NCI-H2171 treated with DMSO at 0.1 percent for 48 hours (cell line): ENCODE measurements around the gene DHRSX.
"Not testable (repeated sequence)": the region's sequence is repeated elsewhere in the genome, so short reads cannot be mapped to it uniquely, and the experiment has no call there.

Source experiments
- DNase-seq: peaks from one replicate; lab custom pipeline; 2025; lab: John Stamatoyannopoulos, UW

Gene DHRSX

GRCh38 chrX:2425286-2426071 is 75.3 kb downstream of the DHRSX start:
- no peak for DNase-seq

GRCh38 chrX:2424317-2424716 is 76.5 kb downstream of the DHRSX start:
- DNase-seq, result no peak

- no peak for DNase-seq
Measured at GRCh38 chrX:2423899-2424298, 76.9 kb downstream of the DHRSX start.

- no peak for DNase-seq
Measured at GRCh38 chrX:2423282-2423681, 77.5 kb downstream of the DHRSX start.

GRCh38 chrX:2419418-2419817 is 81.4 kb downstream of the DHRSX start:
- not testable (repeated sequence) for DNase-seq

- DNase-seq, result no peak
Measured at GRCh38 chrX:2418000-2418399, 82.8 kb downstream of the DHRSX start.

- DNase-seq, result no peak
Measured at GRCh38 chrX:2416851-2417604, 83.7 kb downstream of the DHRSX start.

GRCh38 chrX:2414384-2414783 is 86.4 kb downstream of the DHRSX start:
- DNase-seq, result no peak

GRCh38 chrX:2413969-2414368 is 86.8 kb downstream of the DHRSX start:
- DNase-seq, result no peak

- DNase-seq, result no peak
Measured at GRCh38 chrX:2412131-2412530, 88.6 kb downstream of the DHRSX start.

GRCh38 chrX:2410279-2411020 is 90.3 kb downstream of the DHRSX start:
- no peak for DNase-seq

- no peak for DNase-seq
Measured at GRCh38 chrX:2409796-2410195, 91.0 kb downstream of the DHRSX start.

GRCh38 chrX:2408856-2409255 is 91.9 kb downstream of the DHRSX start:
- DNase-seq, result no peak

GRCh38 chrX:2406891-2407518 is 93.8 kb downstream of the DHRSX start:
- DNase-seq, result no peak

GRCh38 chrX:2404776-2405175 is 96.0 kb downstream of the DHRSX start:
- no peak for DNase-seq

- no peak for DNase-seq
Measured at GRCh38 chrX:2402361-2402690, 98.5 kb downstream of the DHRSX start.

- DNase-seq, result no peak
Measured at GRCh38 chrX:2401590-2402360, 99.0 kb downstream of the DHRSX start.

- DNase-seq, result no peak
Measured at GRCh38 chrX:2401201-2401589, 99.6 kb downstream of the DHRSX start.

GRCh38 chrX:2398064-2398656 is 102.6 kb downstream of the DHRSX start:
- DNase-seq, result no peak

- no peak for DNase-seq
Measured at GRCh38 chrX:2397229-2398063, 103.3 kb downstream of the DHRSX start.
